Measurements from ENCODE around the gene H2BW2. TPM values are rescaled to one million over a fixed set of nuclear protein-coding genes. Genes with fewer than 3 reads are reported as not detected.

H2BW2 gene
- polyA plus RNA-seq, 1 donor: 1.6 TPM

Other genes starting within 250 kb of the H2BW2 start
- gene RAB9B, start 207.7 kb upstream of the H2BW2 start, polyA plus RNA-seq (ENCODE audit: insufficient read length): 3.2 TPM
- gene TMSB15B, start 77.3 kb upstream of the H2BW2 start, polyA plus RNA-seq (ENCODE audit: insufficient read length): 31.0 TPM
- not detected for gene H2BW1, start 26.2 kb upstream of the H2BW2 start, polyA plus RNA-seq (ENCODE audit: insufficient read length)
- 19.6 TPM for gene TMSB15C, start 36.3 kb downstream of the H2BW2 start, polyA plus RNA-seq (ENCODE audit: insufficient read length)
- 6.1 TPM for gene ZCCHC18, start 72.6 kb downstream of the H2BW2 start, polyA plus RNA-seq (ENCODE audit: insufficient read length)
- 15.3 TPM for gene SLC25A53, start 117.1 kb downstream of the H2BW2 start, polyA plus RNA-seq (ENCODE audit: insufficient read length)
- 45.8 TPM for gene FAM199X, start 126.5 kb downstream of the H2BW2 start, polyA plus RNA-seq (ENCODE audit: insufficient read length)
- not detected for gene ESX1, start 215.0 kb downstream of the H2BW2 start, polyA plus RNA-seq (ENCODE audit: insufficient read length)

Measured in left kidney (tissue), 1 donor.